ENCODE data around the gene KLK8. TPM values are rescaled to one million over a fixed set of nuclear protein-coding genes. Genes with fewer than 3 reads are reported as not detected.

The KLK8 gene
- total RNA-seq, 1 donor from 2014 or later: not detected

- no peaks in the 10 kb centered on the region for H3K9me3 ChIP-seq (replicated peaks)
- H3K27ac ChIP-seq (replicated peaks): no peak overlapping the region
- no peak overlapping the region for H3K4me3 ChIP-seq
- no peak for DNase-seq
- H3K36me3 ChIP-seq: no peaks in the 10 kb centered on the region
- no peaks in the 10 kb centered on the region for H3K4me1 ChIP-seq
- intact Hi-C loops (cut with micrococcal nuclease): no loop called here
- H3K27me3 ChIP-seq (ENCODE audit: low read depth): peaks cover 45% of the 10 kb centered on the region
- TF ChIP-seq, protein P1, sequence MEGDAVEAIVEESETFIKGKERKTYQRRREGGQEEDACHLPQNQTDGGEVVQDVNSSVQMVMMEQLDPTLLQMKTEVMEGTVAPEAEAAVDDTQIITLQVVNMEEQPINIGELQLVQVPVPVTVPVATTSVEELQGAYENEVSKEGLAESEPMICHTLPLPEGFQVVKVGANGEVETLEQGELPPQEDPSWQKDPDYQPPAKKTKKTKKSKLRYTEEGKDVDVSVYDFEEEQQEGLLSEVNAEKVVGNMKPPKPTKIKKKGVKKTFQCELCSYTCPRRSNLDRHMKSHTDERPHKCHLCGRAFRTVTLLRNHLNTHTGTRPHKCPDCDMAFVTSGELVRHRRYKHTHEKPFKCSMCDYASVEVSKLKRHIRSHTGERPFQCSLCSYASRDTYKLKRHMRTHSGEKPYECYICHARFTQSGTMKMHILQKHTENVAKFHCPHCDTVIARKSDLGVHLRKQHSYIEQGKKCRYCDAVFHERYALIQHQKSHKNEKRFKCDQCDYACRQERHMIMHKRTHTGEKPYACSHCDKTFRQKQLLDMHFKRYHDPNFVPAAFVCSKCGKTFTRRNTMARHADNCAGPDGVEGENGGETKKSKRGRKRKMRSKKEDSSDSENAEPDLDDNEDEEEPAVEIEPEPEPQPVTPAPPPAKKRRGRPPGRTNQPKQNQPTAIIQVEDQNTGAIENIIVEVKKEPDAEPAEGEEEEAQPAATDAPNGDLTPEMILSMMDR (IDR thresholded peaks at IDR 0.05; ENCODE audit: borderline replicate concordance): no peak
Measured at GRCh38 chr19:51036519-51036918, 35.1 kb upstream of the KLK8 start.

GRCh38 chr19:51034704-51035103, 33.3 kb upstream of the KLK8 start, which contains the start of gene KLK12:
KLK12 (minus strand) TSS chr19:51035002; CDS start chr19:51034621, 381 bp downstream.
- TF ChIP-seq, protein P1 (IDR thresholded peaks at IDR 0.05; ENCODE audit: borderline replicate concordance): no peak
- no peak for DNase-seq
- intact Hi-C loops (cut with micrococcal nuclease): no loop called here

DNA sequence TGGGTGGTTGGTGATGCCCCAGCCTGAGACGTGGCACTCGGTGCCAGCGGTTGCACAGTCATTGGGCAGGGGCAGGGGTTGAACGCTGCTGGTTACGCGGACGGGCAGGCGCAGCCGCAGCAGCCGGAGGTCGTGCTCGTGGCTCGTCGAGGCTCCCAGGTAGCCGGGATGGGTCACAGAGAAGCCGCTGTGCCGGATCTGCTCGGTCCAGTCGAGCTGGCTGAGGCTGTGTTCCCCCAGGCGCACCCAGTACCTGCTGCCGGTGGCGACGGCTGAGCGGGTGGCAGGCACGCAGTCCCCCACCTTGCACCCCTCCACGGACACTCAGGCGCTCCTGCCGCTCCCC, 30.4 kb upstream of the KLK8 start:
- H3K27me3 ChIP-seq (ENCODE audit: low read depth): peaks cover 89% of the 10 kb centered on the region
- no peak for DNase-seq
- H3K4me3 ChIP-seq: no peak overlapping the region
- H3K36me3 ChIP-seq: no peaks in the 10 kb centered on the region
- no peaks in the 10 kb centered on the region for H3K9me3 ChIP-seq (replicated peaks)
- TF ChIP-seq, protein P1 (IDR thresholded peaks at IDR 0.05; ENCODE audit: borderline replicate concordance): no peak
- no peaks in the 10 kb centered on the region for H3K4me1 ChIP-seq
- H3K27ac ChIP-seq (replicated peaks): no peak overlapping the region
- intact Hi-C loops (cut with micrococcal nuclease): no loop called here

More at GRCh38 chr19:51034704-51035103, 33.3 kb upstream of the KLK8 start, which contains the start of gene KLK12:
- Histone ChIP-seq H3K9me3 (replicated peaks) (no peaks in the 10 kb centered on the region), H3K27ac (replicated peaks) (no peak within 1 kb of the TSS), H3K36me3 (no peaks in the 10 kb centered on the region), H3K27me3 (ENCODE audit: low read depth) (peaks cover 63% of the 10 kb centered on the region), H3K4me3 (no peak within 1 kb of the TSS), H3K4me1 (no peaks in the 10 kb centered on the region)

GRCh38 chr19:51031220-51031879, 29.9 kb upstream of the KLK8 start:
- intact Hi-C loops (cut with micrococcal nuclease): no loop called here
- no peak for DNase-seq
- Histone ChIP-seq H3K27ac (replicated peaks) (no peak overlapping the region), H3K27me3 (ENCODE audit: low read depth) (peaks cover 94% of the 10 kb centered on the region), H3K9me3 (replicated peaks) (no peaks in the 10 kb centered on the region), H3K4me1 (no peaks in the 10 kb centered on the region), H3K36me3 (no peaks in the 10 kb centered on the region), H3K4me3 (no peak overlapping the region)
- TF ChIP-seq, protein P1 (IDR thresholded peaks at IDR 0.05; ENCODE audit: borderline replicate concordance): no peak

GRCh38 chr19:51030631-51031030, 29.2 kb upstream of the KLK8 start:
- H3K4me3 ChIP-seq: no peak overlapping the region
- no peaks in the 10 kb centered on the region for H3K9me3 ChIP-seq (replicated peaks)
- no peaks in the 10 kb centered on the region for H3K36me3 ChIP-seq
- TF ChIP-seq, protein P1 (IDR thresholded peaks at IDR 0.05; ENCODE audit: borderline replicate concordance): no peak
- H3K4me1 ChIP-seq: no peaks in the 10 kb centered on the region
- DNase-seq: no peak
- peaks cover 95% of the 10 kb centered on the region for H3K27me3 ChIP-seq (ENCODE audit: low read depth)
- H3K27ac ChIP-seq (replicated peaks): no peak overlapping the region
- intact Hi-C loops (cut with micrococcal nuclease): no loop called here
